OCI-LY1 (cell line): ENCODE results near the gene U2AF1.
"Not testable (repeated sequence)": the region's sequence is repeated elsewhere in the genome, so short reads cannot be mapped to it uniquely, and the experiment has no call there.

Experiments used
- CTCF ChIP-seq: fragments of 200-600 bp; sonication (generic), shearing (Covaris generic); IDR thresholded peaks from 2 replicates; pipeline ENCODE4 v1.5.1; 2017; ENCODE audit warnings: mild to moderate bottlenecking, antibody characterized with exemption, low read length, moderate library complexity, mixed read lengths
- EZH2 ChIP-seq: fragments of 200-600 bp; sonication (generic), shearing (Covaris generic); IDR thresholded peaks from 2 replicates; pipeline ENCODE4 v1.8.0; 2017; ENCODE audit warnings: borderline replicate concordance, mixed run types, mild to moderate bottlenecking, antibody characterized with exemption, low read length, moderate library complexity, mixed read lengths

- TF ChIP-seq CTCF, EZH2: not testable (repeated sequence)
Measured at GRCh38 chr21:43101676-43102075, 5.7 kb downstream of the U2AF1 start.
